GM18873 (cell line): ENCODE measurements around the gene SULT1C3.

ENCODE experiments used
- ATAC-seq: cut with Tn5 transposase; IDR thresholded peaks from one replicate; pipeline ENCODE4 v1.9.1; 2021; ENCODE audit warnings: mild to moderate bottlenecking, moderate library complexity, moderate number of reproducible peaks; ENCODE audit not compliant: unreplicated experiment, low FRiP score

Gene SULT1C3

DNA sequence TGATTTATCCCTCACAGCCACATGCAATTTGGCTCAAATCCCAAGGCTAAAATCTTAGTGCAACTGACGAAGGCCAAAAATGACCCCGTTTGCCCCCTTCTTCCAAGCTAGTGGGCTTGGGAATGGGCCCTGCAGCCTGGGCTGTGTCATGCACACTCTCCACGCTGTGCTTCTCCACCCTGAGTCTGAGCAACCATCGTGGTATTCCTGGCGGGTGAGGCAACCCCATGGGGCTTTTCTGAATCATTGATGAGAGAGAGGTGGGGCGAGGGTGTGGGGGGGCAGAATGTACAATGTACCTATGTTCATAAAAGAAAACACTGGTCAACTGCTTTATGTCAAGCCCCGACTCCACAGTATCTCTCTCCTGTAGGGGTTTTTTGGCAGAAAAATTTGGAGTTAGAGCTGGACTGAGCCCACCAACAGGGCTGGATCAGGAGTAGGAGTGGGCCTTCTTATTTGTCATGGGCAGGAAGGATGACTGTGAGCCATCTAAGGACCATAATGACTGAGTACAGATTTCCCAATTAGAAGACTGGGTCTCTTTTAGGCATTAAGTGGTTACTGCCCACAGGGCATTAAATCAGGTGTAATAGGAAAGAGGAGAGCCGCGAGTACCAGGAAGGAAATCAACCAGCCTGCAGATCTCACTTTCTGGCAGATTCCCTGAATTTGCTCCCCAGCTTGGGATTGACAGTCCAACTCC, 57.8 kb downstream of the SULT1C3 start:
- no peak for ATAC-seq

DNA sequence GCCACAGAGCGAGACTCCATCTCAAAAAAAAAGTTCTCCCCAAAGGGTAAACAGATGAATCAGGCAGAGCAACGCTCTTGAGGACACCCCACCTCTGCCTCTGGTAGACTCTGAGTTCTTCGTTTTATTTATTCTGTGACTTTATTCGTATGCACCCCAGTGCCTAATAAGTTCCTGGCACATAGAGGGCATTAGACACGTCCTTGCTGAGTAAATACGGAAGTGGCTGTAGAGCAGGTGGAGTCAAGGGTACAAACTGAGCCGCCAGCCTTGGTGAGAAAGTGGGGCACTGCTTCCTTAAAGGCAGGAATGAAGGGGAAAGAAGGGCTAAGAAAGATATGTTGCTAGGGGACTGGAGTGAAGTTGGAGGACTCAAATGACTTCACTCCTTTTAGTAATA, 61.8 kb downstream of the SULT1C3 start:
- ATAC-seq, result no peak

- ATAC-seq, result no peak
Observed at GRCh38 chr2:108304975-108305374, 65.2 kb downstream of the SULT1C3 start.

GRCh38 chr2:108305901-108306300, 66.1 kb downstream of the SULT1C3 start:
- no peak for ATAC-seq

GRCh38 chr2:108309903-108310302, 70.1 kb downstream of the SULT1C3 start:
- no peak for ATAC-seq
